ENCODE data around the gene ZNF853.

The ZNF853 gene

DNA sequence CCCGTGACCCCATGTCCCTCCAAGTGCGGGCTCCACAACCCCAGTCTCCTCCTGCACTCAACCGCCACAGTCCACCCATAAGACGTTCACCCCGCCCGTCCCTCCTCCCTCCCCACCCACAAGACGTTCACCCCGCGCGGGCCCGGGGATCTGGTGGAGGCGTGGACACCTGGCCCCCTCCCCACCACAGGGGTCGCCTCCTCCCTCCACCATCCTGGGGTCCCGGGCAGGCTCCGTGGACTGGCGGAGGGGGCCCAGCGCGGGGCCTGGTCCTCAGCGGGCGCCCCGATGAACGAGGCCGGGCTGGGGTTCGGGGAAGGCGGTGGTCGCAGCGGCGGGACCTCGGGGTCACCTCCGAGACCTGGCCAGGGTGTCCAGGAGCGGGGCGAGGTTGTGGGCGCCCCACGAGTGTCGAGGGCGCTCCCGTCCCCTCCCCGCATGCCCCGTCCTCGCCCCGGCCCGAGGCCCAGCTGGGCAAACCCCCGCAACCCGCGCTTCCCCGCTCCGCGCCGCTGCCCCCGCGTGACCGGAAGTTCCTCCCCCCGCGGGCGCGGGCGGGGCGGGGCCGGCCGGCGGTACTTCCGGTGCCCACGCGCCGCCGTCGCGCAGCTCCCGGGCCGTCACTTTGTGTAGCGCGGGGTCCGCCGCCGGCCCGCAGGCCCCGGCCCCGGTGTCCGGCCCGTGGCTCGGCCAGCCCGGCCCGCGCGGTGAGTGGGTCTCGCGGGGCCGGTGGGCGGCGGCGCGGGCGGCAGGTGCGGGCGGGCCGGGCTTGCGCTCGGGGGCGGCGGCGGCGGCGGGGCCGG lies 21.5 kb downstream of the ZNF853 start, which contains the start of gene ZNF316:
Gene ZNF316, plus strand, starts transcription at position 578 of the 803 bp plus-strand sequence. CDS start 5,092 bp downstream, outside the sequence.
- peak; percentile 64 for DNase-seq (ENCODE audit: low spot score)

DNA sequence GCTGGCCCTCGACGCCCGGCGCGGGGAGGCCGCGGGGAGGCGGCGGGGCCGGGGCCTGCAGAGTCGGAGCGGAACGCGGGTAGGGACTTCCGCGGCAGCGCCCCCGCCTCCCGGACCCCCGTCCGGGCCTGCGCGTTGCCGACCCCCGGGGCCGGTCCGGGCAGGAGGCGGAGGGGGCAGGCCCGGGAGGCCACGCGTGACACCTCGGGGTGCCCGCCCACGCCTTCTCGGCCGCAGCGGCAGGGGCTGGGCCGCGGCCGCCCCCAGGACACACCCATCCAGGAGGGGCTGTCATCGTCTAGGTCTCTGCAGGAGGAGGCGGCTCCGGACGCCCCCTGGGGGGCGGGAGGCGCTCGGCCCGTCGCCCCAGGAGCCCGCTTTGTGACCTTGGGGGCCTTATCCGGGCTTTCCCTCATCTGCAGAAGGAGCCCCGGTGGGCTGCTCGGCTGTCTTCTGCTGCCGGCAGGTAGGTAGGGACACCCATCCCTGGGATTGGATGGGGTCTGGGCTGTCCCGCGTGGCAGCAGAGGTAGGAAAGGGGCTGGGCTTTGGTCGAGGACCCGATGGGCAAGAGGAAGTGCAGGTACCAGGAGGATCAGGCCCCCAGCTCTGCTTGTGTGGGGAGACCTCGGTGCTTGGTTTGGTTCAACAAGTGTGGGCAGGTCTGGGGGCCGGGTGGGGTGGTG lies 22.3 kb downstream of the ZNF853 start:
- no peak for DNase-seq (ENCODE audit: low spot score)

DNA sequence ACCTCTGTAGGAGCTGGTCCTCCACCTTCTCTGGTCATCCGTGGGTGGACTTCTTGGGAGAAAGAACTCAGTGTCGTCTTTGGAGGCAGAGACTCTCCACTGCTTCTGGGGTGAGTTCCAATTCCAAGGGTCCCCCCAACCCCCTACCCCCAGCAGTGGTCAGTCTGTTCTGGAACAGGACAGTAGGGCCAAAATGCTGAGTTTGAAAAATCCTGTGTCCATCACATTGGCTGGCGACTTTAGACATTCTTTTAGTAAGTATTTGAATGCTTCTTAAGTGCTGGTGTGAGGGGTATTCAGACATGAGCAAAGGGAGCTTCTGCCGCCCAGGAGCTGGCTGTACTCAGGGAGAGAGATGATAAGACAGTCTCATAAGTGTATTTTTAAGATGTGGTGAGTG lies 23.6 kb downstream of the ZNF853 start:
- no peak for DNase-seq (ENCODE audit: low spot score)

DNA sequence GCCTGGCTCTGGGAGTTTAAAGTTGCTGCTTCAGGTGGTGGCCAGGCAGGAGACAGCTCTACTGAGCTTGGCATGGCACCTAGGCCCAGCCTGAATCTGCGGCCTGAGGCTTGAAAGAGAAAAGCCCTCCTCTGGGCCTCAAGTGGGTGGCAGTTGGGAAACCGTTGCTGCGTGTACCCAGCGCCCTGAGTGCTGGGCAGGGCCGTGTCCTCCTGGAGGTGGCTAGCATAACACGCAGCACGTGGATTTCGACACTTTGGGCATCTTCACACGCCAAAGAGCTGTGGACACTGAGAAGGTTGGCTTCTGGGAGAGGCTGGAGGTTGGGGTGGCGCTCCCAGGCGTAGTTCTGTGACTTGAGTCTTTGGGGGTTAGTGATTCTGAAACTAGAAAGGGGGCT lies 24.2 kb downstream of the ZNF853 start:
- DNase-seq (ENCODE audit: low spot score) = no peak

DNA sequence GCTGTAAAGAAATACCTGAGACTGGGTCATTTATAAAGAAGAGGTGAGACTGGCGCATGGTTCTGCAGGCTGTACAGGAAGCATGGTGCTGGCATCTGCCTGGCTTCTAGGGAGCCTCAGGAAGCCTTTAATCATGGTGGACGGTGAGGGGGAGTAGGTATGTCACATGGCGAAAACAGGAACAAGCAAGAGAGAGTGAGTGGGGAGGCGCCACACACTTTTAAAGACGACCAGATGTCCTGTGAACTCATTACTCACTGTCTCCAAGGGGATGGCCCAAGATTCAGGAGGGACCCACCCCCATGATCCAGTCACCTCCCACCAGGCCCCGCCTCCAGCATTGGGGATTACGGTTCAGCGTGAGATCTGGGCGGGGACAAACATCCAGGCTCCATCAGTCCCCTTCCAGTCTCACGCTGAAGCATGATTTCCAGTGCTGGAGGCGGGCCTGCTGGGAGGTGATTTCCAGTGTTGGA lies 24.9 kb downstream of the ZNF853 start:
- DNase-seq (ENCODE audit: low spot score) = no peak

DNA sequence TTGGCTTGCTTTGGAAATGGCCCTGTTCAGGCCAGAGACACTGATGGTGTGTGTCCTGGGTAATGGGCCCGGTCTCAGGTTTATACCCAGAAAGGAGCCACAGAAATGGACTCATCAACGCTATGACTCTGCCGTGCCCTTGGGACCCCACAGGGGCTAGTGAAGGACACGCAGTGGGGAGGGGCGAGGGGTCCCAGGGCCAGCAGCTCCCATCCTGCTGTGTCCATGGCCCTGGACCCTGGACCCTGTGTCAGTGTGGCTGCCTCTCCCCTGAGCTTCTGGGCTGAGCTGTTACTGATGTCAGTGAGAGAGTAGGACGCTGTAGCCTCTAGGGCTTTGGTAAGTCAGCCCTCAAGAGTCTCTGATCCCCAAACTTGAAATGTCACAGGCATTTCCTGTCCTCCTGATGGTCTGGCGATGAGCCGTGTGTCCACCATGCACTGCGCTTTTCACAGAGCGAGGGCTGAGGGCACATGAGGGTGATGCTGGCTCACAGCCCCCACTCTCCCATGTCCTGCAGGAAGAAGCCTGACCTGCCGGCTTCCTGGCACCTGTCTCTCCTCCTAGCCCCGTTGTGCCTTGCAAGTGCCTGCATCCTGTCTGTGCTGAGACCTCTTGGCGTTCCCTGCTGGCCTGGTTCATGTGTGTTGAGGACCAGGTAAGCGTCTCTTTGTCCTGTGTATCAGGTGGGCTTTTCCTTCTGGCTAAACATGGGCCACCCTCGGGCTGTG lies 26.1 kb downstream of the ZNF853 start:
- DNase-seq (ENCODE audit: low spot score) = no peak

DNA sequence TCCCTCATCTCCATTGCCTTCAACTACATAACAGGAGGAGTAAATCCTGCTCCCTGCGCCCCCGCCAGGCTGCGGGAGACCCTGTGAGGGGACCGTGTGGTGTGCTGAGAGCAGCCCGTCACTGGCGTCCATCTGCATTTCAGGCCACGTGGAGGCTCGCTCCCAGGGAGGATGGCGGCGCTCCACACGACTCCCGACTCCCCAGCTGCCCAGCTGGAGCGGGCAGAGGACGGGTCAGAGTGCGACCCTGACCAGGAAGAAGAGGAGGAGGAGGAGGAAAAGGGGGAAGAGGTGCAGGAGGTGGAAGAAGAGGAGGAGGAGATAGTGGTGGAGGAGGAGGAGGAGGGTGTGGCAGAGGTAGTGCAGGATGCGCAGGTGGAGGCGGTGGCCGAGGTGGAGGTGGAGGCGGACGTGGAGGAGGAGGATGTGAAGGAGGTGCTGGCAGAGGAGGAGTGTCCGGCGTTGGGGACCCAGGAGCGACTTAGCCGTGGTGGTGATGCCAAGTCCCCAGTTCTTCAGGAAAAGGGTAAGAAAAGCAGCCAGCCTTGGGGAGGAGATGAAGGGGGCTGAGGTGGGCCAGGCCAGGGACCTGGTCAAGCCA lies 26.9 kb downstream of the ZNF853 start:
- DNase-seq (ENCODE audit: low spot score) = no peak

DNA sequence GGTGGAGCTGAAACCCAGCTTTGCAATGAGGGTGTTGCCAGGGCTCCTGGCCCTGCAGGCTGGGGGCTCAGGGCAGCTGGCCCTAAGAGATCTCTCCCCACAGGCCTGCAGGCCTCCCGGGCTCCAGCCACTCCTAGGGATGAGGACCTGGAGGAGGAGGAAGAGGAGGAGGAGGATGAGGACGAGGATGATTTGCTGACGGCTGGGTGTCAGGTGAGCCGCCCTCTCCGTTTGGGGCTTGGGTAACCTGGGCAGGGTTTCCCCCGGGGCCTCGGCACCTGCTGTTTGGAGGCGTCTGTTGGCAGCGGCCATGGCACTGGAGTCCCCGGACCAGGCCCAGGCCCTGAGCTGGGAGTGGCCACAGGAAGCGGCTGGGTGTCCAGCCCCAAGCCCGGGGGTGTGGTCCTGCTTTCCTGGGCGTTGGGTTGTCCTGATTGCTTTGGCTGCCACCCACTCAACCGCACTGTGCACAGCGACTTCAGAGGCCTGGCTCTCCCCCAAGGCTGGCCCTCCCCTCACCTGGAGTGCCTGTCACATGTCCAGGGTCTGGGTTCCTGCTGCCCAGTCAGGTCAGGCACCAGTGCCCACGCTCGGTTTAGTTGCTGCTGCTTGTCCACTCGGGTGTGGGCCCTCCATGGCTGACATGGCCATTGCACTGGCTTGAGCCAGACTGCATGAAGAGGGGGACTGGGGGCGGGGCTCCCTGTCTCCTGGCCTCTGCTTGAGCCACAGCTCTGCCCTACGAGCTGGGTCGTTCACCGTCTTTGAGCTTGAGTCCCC lies 27.6 kb downstream of the ZNF853 start:
- no peak for DNase-seq (ENCODE audit: low spot score)

DNA sequence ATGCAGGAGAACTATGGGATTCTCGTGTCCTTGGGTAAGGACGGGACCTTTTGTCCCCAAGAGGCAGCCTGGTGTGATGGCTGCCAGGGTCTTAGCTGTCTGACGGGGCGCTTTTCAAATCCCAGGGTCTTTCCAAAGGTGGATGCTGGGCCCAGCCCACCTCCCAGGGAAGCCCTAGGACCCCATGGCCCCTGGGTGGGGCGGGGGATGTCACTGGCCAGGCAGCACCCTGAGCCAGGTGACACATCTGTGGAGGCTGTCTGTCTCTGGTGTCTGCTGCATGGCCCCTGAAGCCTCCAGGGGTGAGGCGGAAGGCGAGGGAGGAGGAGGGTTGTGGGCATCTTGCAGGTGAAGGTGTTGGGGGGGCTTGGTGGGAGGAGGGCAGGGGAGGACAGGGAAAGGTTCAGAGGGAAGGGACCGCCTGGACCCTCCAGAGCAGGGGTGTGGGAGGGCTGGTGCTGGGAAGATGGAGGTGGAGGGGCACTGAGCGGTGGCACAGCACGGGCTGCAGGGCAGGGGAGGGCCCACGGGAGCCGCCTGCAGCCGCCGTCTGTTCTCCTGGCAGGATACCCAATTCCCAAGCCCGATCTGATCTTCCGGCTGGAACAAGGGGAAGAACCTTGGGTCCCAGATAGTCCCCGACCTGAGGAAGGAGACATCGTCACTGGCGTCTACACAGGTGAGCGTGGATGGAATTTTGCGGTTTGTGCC lies 28.7 kb downstream of the ZNF853 start:
- no peak for DNase-seq (ENCODE audit: low spot score)

DNA sequence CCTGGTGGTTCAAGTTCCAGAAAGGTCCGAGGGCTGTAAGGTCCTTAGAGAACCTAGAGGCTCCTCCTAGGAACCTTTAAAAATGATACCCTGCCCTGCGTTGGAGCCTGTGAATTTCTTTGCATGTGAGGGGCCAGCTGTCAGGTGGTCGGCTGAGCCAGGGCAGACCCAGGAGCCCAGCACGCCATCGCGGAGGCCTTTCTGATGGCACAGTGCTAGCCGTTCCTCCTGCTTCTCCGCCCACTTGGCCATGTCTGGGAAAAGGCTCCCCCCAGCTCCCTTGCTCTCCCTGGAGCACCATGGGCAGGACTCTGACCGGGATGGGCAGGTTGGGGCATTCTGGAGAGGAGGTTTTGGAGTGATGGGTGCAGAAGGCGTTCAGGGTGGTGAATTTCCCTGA lies 29.3 kb downstream of the ZNF853 start:
- DNase-seq (ENCODE audit: low spot score) = no peak

DNA sequence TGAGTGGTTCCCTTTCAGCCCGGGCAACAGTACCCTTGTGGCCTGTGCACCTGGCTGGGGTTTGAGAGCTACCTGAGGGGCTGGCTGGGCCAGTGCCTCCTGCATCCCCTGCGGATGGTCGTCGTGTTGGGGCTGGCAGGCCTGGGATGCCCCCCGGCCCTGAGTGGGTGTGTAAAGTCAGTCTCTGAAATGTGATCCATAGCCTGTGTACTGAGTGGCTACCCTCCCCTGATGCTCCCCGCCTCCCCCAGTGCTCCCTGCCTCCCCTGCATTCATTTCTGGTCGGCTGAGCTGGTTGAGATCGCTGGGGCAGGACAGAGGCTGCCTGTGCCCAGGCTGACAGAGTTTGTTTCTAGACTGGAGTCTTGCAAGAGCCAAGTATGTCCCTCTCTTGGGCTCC lies 31.1 kb downstream of the ZNF853 start:
- no peak for DNase-seq (ENCODE audit: low spot score)

DNA sequence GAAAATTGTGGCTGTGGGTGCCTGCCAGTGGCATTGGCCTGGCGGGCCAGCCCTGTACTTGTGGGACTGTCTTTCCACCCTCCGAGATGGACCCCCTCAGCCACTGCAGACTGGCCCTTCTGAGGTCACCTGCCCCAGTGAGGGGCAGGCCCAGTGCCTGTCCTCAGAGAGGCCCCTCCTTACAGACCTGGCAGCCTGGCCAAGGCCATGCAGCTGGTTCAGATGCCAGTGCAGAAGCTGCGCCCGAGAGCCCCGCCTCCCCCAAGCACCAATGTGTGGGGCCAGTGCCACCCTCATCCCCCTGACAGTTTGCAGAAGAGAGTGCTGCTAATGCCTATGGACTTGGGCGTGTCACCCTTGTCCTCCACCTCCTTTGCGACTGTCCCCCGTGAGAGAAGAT lies 31.7 kb downstream of the ZNF853 start:
- no peak for DNase-seq (ENCODE audit: low spot score)

DNA sequence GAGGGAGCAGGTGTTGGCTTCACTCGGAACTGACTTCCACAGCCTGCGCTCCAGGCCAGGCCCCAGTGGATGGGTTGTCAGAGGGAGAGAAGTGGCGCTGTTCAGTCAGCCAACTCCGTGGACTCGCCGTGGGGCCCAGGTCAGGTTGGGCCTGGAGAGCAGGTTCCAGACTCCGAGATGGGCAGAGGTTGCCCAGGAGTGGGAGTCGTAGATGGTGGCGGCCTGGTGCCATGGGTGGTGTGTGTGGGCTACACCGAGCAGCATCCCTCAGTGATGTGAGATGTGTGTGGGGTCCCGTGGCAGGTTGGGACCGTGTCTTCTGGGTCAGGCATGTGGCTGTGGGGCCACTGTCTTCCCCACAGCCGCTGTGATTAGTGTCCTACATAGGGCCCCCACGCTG lies 32.1 kb downstream of the ZNF853 start:
- no peak for DNase-seq (ENCODE audit: low spot score)

DNA sequence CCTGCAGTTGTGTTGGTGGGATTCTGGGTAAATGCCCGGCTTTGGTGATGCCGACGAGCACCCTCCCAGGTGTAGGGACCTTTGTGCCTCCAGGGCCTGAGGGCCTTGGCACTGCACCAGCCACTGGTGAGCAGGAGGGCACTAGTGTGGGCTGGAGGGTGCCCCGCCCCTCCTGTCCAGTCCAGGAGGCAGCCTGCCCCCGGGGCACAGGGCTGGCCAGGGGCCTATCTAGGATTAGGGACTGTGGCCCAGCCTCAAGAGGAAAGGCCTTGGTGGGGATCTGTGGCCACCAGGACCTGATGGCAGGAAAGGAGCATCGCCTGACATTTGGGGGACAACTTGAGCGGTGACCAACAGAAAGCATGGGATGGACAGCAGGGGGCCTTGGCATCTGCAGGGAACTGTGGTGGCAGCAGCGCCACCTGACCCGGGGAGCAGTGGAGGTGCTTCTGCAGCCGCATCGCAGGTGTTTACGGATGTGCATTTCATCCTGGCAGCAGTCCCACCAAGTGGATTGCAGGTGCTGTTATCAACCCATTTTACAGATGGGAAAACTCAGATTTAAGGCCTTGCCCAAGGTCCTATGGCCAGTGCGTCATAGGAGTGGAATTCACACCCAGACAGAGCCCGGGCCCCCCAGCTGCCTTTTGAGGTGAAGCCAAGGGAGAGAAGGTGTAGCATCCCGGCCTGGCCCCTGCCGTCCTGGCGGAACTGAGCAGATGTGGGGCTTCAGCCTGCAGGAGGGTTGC lies 32.8 kb downstream of the ZNF853 start:
- DNase-seq (ENCODE audit: low spot score) = no peak

DNA sequence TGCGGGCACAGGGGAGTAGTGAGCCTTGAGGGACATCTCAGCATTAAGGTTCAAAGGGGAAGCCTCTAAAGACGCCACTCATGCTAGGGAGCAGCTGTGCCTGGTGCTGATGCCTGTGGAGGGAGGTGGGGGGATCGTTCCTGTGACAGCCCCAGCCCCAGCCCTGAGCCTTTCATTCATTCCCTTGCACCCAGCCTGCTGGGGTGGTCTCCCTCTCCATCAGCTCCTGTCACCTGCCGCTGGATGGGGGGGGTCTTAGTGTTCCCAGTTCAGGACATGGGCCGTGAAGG lies 33.4 kb downstream of the ZNF853 start:
- DNase-seq (ENCODE audit: low spot score) = no peak

DNA sequence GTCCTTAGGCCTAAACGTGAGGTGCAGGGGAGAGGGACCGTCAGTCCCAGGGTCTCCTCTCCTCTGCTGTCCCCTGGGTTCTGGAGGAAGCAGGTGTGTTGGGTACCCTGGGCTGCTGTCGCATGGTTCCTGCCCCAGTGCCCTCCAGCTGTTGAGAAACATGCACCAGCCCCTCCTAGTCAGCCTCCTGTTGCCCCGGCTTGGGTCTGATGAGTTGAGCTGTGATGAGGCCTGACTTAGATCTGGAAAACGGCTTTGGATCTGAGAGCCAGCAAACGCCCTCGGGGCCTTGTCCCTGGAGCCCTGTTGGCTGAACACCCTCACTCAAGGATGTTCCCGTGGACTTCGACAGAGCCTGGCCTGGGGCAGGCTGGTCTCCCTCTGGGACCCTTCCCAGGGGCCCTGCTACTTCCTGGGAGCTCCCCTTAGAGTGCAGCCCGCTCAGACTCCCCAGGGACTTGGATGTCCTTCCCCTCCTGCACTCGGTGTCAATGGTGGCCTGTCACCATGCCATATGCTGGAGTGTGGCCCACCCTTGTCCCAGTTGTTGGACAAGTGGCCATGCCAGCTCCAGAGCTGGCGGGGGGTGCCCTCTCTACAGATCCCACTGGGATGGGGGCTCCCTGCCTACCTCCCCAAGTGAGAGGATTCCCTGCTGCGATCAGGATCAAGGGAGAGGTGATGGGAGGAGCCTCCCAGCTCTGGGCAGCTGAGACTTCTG lies 34.0 kb downstream of the ZNF853 start:
- DNase-seq (ENCODE audit: low spot score) = no peak

DNA sequence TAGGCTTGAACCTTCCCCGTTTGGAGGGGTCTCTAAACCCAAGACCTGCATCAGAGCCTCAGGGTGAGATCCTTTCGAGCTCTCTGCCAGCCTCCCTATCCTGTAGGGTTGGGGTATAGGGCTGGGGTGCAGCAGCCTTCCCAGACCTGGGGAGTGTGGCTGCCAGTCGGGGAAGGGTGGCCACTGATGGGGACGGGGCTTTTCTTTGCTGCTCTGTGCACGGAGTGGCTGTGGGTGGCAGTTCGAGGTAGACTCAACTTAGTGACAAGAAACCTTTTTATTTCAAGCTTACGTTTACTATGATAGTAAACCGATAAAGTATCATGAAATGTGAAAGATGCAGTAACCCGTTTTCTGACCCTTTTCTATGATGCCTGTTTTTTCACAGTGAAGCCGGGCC lies 34.7 kb downstream of the ZNF853 start:
- DNase-seq (ENCODE audit: low spot score) = no peak

DNA sequence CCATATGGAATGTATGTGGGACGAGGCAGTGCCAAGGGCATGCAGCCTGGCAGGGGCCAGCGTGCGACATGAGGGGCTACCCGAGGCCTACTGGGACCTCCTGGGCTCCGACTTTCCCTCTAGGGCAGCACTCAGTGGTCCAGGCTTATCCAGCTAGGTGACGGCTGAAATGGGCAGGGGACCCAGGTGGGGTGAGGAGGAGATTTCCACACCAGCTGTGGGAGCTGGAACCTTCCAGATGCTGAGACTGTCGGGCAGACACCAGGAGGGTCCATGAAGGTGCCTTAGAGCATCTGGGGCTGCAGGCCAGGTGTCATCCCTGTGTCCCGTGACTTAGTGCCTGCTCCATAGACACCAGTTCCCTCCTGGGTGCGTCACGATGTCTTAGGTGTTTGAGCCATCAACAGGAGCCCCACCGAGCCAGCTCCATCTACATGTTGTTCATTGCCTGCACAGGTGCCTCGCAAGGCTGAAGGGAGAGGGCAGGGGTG lies 35.2 kb downstream of the ZNF853 start:
- no peak for DNase-seq (ENCODE audit: low spot score)

DNA sequence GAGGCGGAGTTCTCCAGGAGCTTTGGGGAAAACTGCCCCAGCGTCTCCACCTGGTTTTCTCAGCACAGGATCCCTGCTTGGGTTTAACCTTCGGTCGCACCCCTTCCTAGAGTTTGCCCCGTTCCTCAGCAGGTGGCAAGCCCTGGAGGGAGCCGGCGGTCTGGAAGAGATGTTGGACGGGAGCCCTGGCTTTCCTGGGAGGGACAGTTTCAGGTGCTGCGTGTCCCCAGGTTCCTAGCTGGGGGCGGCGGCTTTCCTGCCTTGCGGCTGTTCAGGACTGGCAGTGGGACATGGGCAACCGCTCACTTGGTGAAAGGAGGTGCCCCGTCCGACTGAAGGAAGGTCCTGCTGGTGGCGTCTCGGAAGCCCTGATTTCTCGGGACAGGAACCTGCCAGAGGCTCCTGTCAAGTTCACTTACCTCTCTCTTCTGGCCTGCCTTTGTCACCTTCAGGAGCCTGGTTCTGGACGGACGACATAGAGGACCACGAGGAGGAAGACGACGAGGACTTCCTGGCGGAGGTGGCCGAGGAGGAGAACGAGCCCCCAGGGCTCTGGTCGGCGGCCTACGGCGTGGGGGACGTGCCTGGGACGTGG lies 36.5 kb downstream of the ZNF853 start:
- no peak for DNase-seq (ENCODE audit: low spot score)
